Neuronal stem cell (in vitro differentiated cells): Measurements from ENCODE around the gene NRARP.

Experiments used
- DNase-seq: peaks from one replicate; pipeline ENCODE4 v3.0.0-alpha.2; 2013; ENCODE audit warnings: low spot score
- H2AFZ ChIP-seq: one replicate; pipeline ENCODE4 v1.6.1; 2013; ENCODE audit warnings: mild to moderate bottlenecking, low read length, inconsistent platforms
- H2AK5ac ChIP-seq: 2 replicates; pipeline ENCODE4 v1.6.1; 2013; ENCODE audit warnings: low read depth, mild to moderate bottlenecking, inconsistent platforms, low read length, moderate library complexity, mixed read lengths
- H2BK120ac ChIP-seq: 2 replicates; pipeline ENCODE4 v1.6.1; 2013; ENCODE audit warnings: low read depth, mild to moderate bottlenecking, inconsistent platforms, low read length, moderate library complexity, mixed read lengths
- H2BK12ac ChIP-seq: one replicate; pipeline ENCODE4 v1.6.1; 2013; ENCODE audit warnings: low read length, inconsistent platforms
- H2BK15ac ChIP-seq: 2 replicates; pipeline ENCODE4 v1.6.1; 2013; ENCODE audit warnings: mild to moderate bottlenecking, low read length, inconsistent platforms, mixed read lengths
- H2BK5ac ChIP-seq: one replicate; pipeline ENCODE4 v1.6.1; 2013; ENCODE audit warnings: inconsistent platforms, mild to moderate bottlenecking, low read length, moderate library complexity
- H3K14ac ChIP-seq: one replicate; pipeline ENCODE4 v1.6.1; 2013; ENCODE audit warnings: low read length, inconsistent platforms
- H3K18ac ChIP-seq: 2 replicates; pipeline ENCODE4 v1.6.1; 2013; ENCODE audit warnings: low read length, inconsistent platforms
- H3K23ac ChIP-seq: 2 replicates; pipeline ENCODE4 v1.6.1; 2013; ENCODE audit warnings: low read depth, mild to moderate bottlenecking, mixed read lengths, low read length, inconsistent platforms; ENCODE audit not compliant: poor library complexity
- H3K27ac ChIP-seq: replicated peaks from 3 replicates; pipeline ENCODE4 v1.5.1; 2013; ENCODE audit warnings: low read length, inconsistent platforms
- H3K27me3 ChIP-seq, 3 experiments: 2 replicates each; pipeline ENCODE4 v1.6.1; 2013; ENCODE audit warnings: low read length in 3 of 3, mild to moderate bottlenecking in 2 of 3, inconsistent platforms in 1 of 3, low read depth in 1 of 3, mixed read lengths in 1 of 3, moderate library complexity in 1 of 3; ENCODE audit not compliant: control insufficient read depth in 3 of 3, insufficient read depth in 3 of 3
- H3K36me3 ChIP-seq, 2 donors: replicated peaks in 1 of 2; 2 replicates each; pipeline ENCODE4 v1.6.1; 2013; ENCODE audit warnings: low read length in 2 of 2; ENCODE audit not compliant: control insufficient read depth in 2 of 2, insufficient read depth in 2 of 2
- H3K4ac ChIP-seq: 2 replicates; pipeline ENCODE4 v1.6.1; 2013; ENCODE audit warnings: inconsistent platforms, mild to moderate bottlenecking, low read length, moderate library complexity
- H3K4me1 ChIP-seq, 2 donors: 1 replicate in 1 of 2; 2 replicates in 1 of 2; pipeline ENCODE4 v1.6.1; 2013; ENCODE audit warnings: low read length in 2 of 2, low read depth in 1 of 2; ENCODE audit not compliant: control insufficient read depth in 2 of 2, insufficient read depth in 1 of 2
- H3K4me2 ChIP-seq: one replicate; pipeline ENCODE4 v1.6.1; 2013; ENCODE audit warnings: mild to moderate bottlenecking, low read length, inconsistent platforms; ENCODE audit not compliant: insufficient read depth, poor library complexity, severe bottlenecking
- H3K4me3 ChIP-seq, 2 donors: 2 replicates each; pipeline ENCODE4 v1.5.1; 2013; ENCODE audit warnings: low read length in 2 of 2, mild to moderate bottlenecking in 2 of 2, inconsistent platforms in 1 of 2, moderate library complexity in 1 of 2
- H3K79me1 ChIP-seq: one replicate; pipeline ENCODE4 v1.6.1; 2013; ENCODE audit warnings: low read depth, mild to moderate bottlenecking, inconsistent platforms, low read length, moderate library complexity
- H3K9ac ChIP-seq: one replicate; pipeline ENCODE4 v1.6.1; 2013; ENCODE audit warnings: mild to moderate bottlenecking, low read depth, low read length, inconsistent platforms; ENCODE audit not compliant: poor library complexity
- H3K9me3 ChIP-seq, 2 donors: replicated peaks in 1 of 2; 2 replicates each; pipeline versions ENCODE3 to v1.6.1; 2013; ENCODE audit warnings: low read length in 2 of 2, mild to moderate bottlenecking in 2 of 2, inconsistent platforms in 1 of 2, low read depth in 1 of 2, mixed read lengths in 1 of 2, moderate library complexity in 1 of 2; ENCODE audit not compliant: control insufficient read depth in 2 of 2, insufficient read depth in 1 of 2
- H4K8ac ChIP-seq: one replicate; pipeline ENCODE4 v1.6.1; 2013; ENCODE audit warnings: low read depth, mild to moderate bottlenecking, inconsistent platforms, low read length, moderate library complexity
- H4K91ac ChIP-seq: one replicate; pipeline ENCODE4 v1.6.1; 2013; ENCODE audit warnings: low read length, low read depth, mild to moderate bottlenecking, inconsistent platforms; ENCODE audit not compliant: poor library complexity
- WGBS, 2 donors: extraction: QIAGEN DNeasy Blood & Tissue Kit; methylation state at CpG; one replicate each; pipeline ENCODE4 v1.1.7; 2013; ENCODE audit warnings: missing lambda C conversion rate in 2 of 2, mixed read lengths in 1 of 2; ENCODE audit not compliant: insufficient read length in 2 of 2, insufficient replicate concordance in 1 of 2; ENCODE audit errors: extremely low coverage in 2 of 2; 5-methylcytosine and 5-hydroxymethylcytosine counted together

NRARP gene

GRCh38 chr9:137319011-137319738 is 17.1 kb upstream of the NRARP start:
- WGBS, 2 donors, result no CpG with 5 or more reads among the region's 26 CpGs

GRCh38 chr9:137318602-137319001 is 16.5 kb upstream of the NRARP start:
- Histone ChIP-seq H3K36me3 (no peaks in the 10 kb centered on the region), H4K91ac (peak overlapping the region; percentile 85), H3K4ac (peak overlapping the region; percentile 76), H3K4me1 (peaks cover 39 to 40% of the 10 kb centered on the region in 2 donors), H2BK12ac (peak overlapping the region; percentile 98), H3K27me3 (no peaks in the 10 kb centered on the region), H3K9ac (peak overlapping the region; percentile 70), H3K9me3 (peaks cover 0 to 6% of the 10 kb centered on the region in 2 donors), H2BK120ac (peak overlapping the region; percentile 100), H3K79me1 (peaks cover 4% of the 10 kb centered on the region), H3K23ac (no peak overlapping the region), H3K27ac (no peak overlapping the region), H2AK5ac (peak overlapping the region; percentile 100), H3K4me3 (no peak overlapping the region), H3K4me2 (no peak overlapping the region), H2AFZ (peak overlapping the region; percentile 32), H3K14ac (peak overlapping the region; percentile 56), H3K18ac (peak overlapping the region; percentile 100), H2BK5ac (peak overlapping the region; percentile 99), H4K8ac (peak overlapping the region; percentile 72), H2BK15ac (peak overlapping the region; percentile 98)
- DNase-seq, result no peak
- no CpG with 5 or more reads among the region's 18 CpGs for WGBS, 2 donors

More at GRCh38 chr9:137319011-137319738, 17.1 kb upstream of the NRARP start:
- H3K4ac ChIP-seq, result peak overlapping the region; percentile 76
- peak overlapping the region; percentile 16 for H3K23ac ChIP-seq
- H3K18ac ChIP-seq, result peak overlapping the region; percentile 100
- peaks cover 33 to 34% of the 10 kb centered on the region in 2 donors for H3K4me1 ChIP-seq
- peak overlapping the region; percentile 98 for H2BK12ac ChIP-seq
- H4K8ac ChIP-seq, result peak overlapping the region; percentile 72
- H3K9ac ChIP-seq, result peak overlapping the region; percentile 70
- peak overlapping the region; percentile 32 for H2AFZ ChIP-seq
- peak overlapping the region; percentile 98 for H2BK15ac ChIP-seq
- H3K4me2 ChIP-seq, result no peak overlapping the region
- no peaks in the 10 kb centered on the region for H3K27me3 ChIP-seq
- H3K4me3 ChIP-seq, result no peak overlapping the region
- H3K14ac ChIP-seq, result peak overlapping the region; percentile 1
- peak overlapping the region; percentile 99 for H2BK5ac ChIP-seq
- H3K27ac ChIP-seq, result no peak overlapping the region
- no peak for DNase-seq
- H2AK5ac ChIP-seq, result peak overlapping the region; percentile 100
- peaks cover 0 to 6% of the 10 kb centered on the region in 2 donors for H3K9me3 ChIP-seq
- H2BK120ac ChIP-seq, result peak overlapping the region; percentile 100
- peaks cover 4% of the 10 kb centered on the region for H3K79me1 ChIP-seq
- no peaks in the 10 kb centered on the region for H3K36me3 ChIP-seq
- H4K91ac ChIP-seq, result peak overlapping the region; percentile 85

DNA sequence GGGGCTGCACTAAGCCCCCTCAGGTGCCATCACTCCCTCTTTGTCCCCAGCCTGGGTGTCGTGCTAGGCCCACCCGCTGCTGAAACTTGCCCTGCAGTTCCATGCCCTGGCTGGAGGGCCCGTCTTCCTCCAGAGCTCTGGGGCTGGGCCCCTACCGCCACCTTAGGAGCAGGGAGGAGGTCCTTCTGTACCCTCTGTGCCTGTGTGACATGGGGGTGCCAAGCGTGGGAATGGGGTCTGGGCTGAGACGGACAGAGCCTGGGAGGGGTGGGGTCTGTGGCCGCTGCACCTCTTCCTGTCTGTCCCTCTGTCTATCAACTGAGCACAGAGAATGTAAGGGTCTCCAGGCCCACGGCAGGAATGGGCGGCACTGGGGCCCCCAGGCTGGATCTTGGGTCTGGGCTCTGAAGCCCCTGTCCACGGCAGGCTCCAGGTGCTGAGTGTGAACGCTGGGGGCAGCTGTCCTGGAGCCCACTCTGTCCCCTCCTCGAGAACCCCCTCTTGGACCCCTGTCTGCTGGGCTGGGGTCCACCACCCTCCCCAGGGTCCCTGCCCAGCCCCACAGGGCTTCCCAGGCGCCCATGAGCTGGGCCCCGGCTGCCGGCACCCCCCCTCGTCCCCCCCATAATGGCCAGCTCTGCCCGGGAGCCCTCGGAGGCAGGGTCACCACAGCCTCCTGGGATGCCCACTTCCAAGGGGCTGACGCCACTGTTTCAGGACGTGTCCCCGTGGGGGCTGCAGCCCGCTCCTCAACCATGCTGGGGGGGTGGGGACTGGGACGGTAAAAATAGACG is 15.8 kb upstream of the NRARP start:
- Histone ChIP-seq H3K9ac (no peak overlapping the region), H3K9me3 (peaks cover 0 to 6% of the 10 kb centered on the region in 2 donors)
- no peak for DNase-seq

More for the DNA sequence above, 15.8 kb upstream of the NRARP start:
- Histone ChIP-seq H4K8ac (no peak overlapping the region), H3K27ac (no peak overlapping the region), H2BK5ac (peak overlapping the region; percentile 99), H3K36me3 (no peaks in the 10 kb centered on the region), H2AK5ac (peak overlapping the region; percentile 100), H3K79me1 (peaks cover 4% of the 10 kb centered on the region), H2BK12ac (peak overlapping the region; percentile 99), H4K91ac (peak overlapping the region; percentile 72), H3K4me2 (no peak overlapping the region), H3K4me1 (peaks cover 43 to 44% of the 10 kb centered on the region in 2 donors), H2AFZ (no peak overlapping the region), H3K18ac (peak overlapping the region; percentile 100), H3K4me3 (no peak overlapping the region), H3K4ac (peak overlapping the region; percentile 99), H3K27me3 (no peaks in the 10 kb centered on the region), H2BK15ac (peak overlapping the region; percentile 100), H2BK120ac (peak overlapping the region; percentile 100), H3K23ac (peak overlapping the region; percentile 89), H3K14ac (no peak overlapping the region)
- no CpG with 5 or more reads among the region's 24 CpGs for WGBS, 2 donors
